Epithelial cell of proximal tubule (primary cell): ENCODE measurements around the gene PDZRN4. TPM values are rescaled to one million over a fixed set of nuclear protein-coding genes. Genes with fewer than 3 reads are reported as not detected.

Experiments
- DNase-seq: peaks from one replicate; pipeline ENCODE4 v3.0.0-alpha.2; 2011; ENCODE audit warnings: low read depth
- H3K4me3 ChIP-seq: 2 replicates; pipeline ENCODE4 v1.5.1; 2011; ENCODE audit warnings: low read depth, mild to moderate bottlenecking, low read length
- CTCF ChIP-seq: conservative IDR thresholded peaks from 2 replicates; pipeline ENCODE4 v1.5.1; 2012; ENCODE audit warnings: low read depth, mild to moderate bottlenecking, low read length
- total RNA-seq: library from RNA; depleted of rRNA; stranded (reverse); fragments of >200 nt; gene quantifications from 2 replicates; pipeline ENCODE4 v1.2.3, GENCODE V29; 2015

PDZRN4 gene
- total RNA-seq, 1 donor from 2014 or later, result not detected

- no peak for TF ChIP-seq CTCF
- no peak overlapping the region for H3K4me3 ChIP-seq
- DNase-seq, result no peak
Observed at GRCh38 chr12:41228066-41228820, 40.1 kb downstream of the PDZRN4 start.

- TF ChIP-seq CTCF, result no peak
Observed at GRCh38 chr12:41230756-41231155, 42.6 kb downstream of the PDZRN4 start.

GRCh38 chr12:41234692-41235091, 46.6 kb downstream of the PDZRN4 start:
- H3K4me3 ChIP-seq, result no peak overlapping the region
- no peak for DNase-seq
- no peak for TF ChIP-seq CTCF

More at GRCh38 chr12:41230756-41231155, 42.6 kb downstream of the PDZRN4 start:
- no peak overlapping the region for H3K4me3 ChIP-seq
- DNase-seq, result no peak

GRCh38 chr12:41242603-41243002, 54.5 kb downstream of the PDZRN4 start:
- TF ChIP-seq CTCF, result no peak
- DNase-seq, result no peak
- H3K4me3 ChIP-seq, result no peak overlapping the region

GRCh38 chr12:41248391-41248790, 60.3 kb downstream of the PDZRN4 start:
- no peak for DNase-seq
- no peak for TF ChIP-seq CTCF
- no peak overlapping the region for H3K4me3 ChIP-seq

- no peak for TF ChIP-seq CTCF
- H3K4me3 ChIP-seq, result no peak overlapping the region
- no peak for DNase-seq
Observed at GRCh38 chr12:41250748-41251147, 62.6 kb downstream of the PDZRN4 start.
